ENCODE results near the gene SLC15A5. TPM values are rescaled to one million over a fixed set of nuclear protein-coding genes. Genes with fewer than 3 reads are reported as not detected.

SLC15A5 gene
- total RNA-seq, 1 donor, result not detected

DNA sequence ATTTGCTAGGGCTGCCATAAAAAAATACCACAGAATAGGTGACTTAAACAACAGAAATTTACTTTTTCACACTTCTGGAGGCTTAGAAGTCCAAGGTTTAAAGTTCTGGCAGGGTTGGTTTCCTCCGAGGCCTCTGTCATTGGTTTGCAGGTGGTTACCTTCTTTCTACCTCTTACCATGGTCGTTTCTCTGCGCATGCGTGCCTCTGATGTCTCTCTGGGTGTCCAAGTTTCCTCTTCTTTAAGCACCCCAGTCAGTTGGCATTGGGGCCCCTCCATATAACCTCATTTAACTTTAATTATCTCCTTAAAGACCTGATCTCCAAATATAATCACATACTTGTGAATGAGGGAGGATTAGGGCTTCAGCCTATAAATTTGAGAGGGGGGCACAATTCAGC lies 103.2 kb downstream of the SLC15A5 start:
- Histone ChIP-seq H3K4me3 (ENCODE audit: low read length) (no peak overlapping the region), H3K4me1 (ENCODE audit: insufficient read depth, low read length) (no peaks in the 10 kb centered on the region), H3K27me3 (ENCODE audit: insufficient read depth, low read length) (no peaks in the 10 kb centered on the region), H3K9me3 (ENCODE audit: low read depth, low read length) (no peaks in the 10 kb centered on the region)

DNA sequence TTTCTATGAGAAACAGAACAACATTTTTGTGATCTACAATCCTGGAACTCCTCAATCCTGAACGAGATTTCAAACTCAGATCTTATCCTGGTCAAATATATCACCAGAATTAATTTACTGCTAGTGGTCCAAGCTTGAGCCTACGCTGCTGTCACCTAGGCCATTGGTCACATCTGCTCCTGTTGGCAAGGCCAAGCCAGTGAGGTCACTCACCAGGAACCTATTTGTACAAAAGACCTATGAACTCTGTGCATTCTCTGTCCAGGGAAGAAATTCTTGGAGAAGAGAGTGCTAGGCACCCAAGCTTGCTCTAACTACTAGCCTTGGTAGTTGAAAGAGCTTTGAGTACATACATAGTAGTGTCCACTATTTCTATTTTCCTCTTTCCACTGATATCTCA lies 106.1 kb downstream of the SLC15A5 start:
- Histone ChIP-seq H3K4me1 (ENCODE audit: insufficient read depth, low read length) (no peaks in the 10 kb centered on the region), H3K9me3 (ENCODE audit: low read depth, low read length) (no peaks in the 10 kb centered on the region), H3K27me3 (ENCODE audit: insufficient read depth, low read length) (no peaks in the 10 kb centered on the region), H3K4me3 (ENCODE audit: low read length) (no peak overlapping the region)

DNA sequence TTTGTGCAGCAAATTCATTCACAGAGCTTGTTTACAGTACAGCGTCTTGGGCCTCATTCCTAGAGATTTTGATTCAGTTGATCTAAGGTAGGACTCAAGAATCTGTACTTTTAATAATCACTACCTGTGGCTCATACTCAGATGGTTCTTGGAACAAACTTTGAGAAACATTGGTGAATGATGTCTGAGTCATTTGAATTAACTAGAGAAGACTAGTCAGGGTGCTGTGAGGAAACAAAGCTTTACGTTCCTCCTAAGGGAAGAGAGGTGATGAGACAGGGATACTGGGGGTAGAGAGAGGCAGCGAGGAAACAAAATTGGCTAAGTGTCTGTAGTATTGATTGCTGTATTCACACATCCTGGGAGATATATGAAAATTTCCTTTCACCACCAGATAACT lies 109.4 kb downstream of the SLC15A5 start:
- Histone ChIP-seq H3K4me1 (ENCODE audit: insufficient read depth, low read length) (no peaks in the 10 kb centered on the region), H3K9me3 (ENCODE audit: low read depth, low read length) (no peaks in the 10 kb centered on the region), H3K27me3 (ENCODE audit: insufficient read depth, low read length) (no peaks in the 10 kb centered on the region), H3K4me3 (ENCODE audit: low read length) (no peak overlapping the region)

DNA sequence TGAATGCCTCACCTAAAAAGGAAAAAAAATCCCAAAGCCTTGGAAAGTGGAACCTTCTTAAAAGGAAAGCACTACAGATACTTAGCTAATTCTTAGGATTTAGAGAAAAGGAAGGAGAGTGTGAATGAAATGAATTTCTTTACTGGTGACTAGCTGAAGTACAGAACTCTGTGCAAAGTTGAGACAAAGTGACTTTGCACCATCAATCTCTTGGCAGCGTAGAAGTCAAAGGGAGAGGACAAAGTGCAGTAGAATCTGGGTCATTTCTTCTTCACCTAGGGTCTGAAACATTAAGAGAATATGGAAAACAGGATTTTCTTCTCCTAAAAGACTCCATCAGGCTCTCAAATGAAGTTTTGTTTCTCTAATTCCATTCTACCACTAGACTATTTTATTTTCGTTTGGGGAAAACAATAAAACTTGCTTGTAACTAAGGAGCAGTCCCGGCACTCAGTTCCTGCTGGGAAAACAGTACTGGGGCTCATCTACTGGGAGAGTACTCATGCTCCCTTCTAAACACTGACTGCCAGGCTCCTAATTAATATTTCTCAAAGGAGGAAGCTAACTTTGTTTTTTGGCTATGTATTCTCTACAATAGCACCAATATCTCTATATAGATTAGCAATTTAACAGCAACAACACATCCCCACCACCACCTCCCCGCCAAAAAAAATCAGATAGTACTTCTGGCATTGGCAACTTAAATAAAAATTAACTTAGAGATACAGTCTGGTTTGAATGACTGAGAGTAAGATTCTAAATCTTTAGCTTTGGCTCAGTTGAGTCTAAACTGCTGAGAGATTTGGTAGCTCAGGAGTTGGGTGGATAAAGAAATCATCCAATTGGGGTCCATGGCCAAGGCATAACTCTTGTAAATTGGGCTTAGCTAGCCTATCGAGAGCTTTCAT lies 110.7 kb downstream of the SLC15A5 start:
- Histone ChIP-seq H3K27me3 (ENCODE audit: insufficient read depth, low read length) (no peaks in the 10 kb centered on the region), H3K4me1 (ENCODE audit: insufficient read depth, low read length) (no peaks in the 10 kb centered on the region), H3K9me3 (ENCODE audit: low read depth, low read length) (no peaks in the 10 kb centered on the region), H3K4me3 (ENCODE audit: low read length) (no peak overlapping the region)

DNA sequence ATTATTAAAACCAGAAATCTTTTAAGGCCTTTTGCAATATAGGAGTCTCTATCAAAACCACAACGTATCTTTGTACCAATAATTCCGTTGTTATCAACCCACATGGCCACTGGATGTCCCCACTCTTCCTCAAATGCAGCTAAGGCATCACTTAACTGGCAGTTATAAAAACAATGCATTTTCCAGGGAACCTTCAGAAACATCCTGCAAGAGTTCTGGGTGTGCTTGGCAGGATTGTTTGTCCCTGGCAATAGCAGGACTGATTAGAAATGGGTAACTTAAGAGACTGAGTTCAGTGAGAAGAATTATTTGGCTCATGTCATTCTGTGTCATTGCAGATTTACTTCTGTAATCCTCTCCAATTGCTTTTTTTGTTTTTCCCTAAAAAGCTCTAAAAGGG lies 112.0 kb downstream of the SLC15A5 start:
- no peaks in the 10 kb centered on the region for H3K4me1 ChIP-seq (ENCODE audit: insufficient read depth, low read length)
- H3K27me3 ChIP-seq (ENCODE audit: insufficient read depth, low read length), result no peaks in the 10 kb centered on the region

DNA sequence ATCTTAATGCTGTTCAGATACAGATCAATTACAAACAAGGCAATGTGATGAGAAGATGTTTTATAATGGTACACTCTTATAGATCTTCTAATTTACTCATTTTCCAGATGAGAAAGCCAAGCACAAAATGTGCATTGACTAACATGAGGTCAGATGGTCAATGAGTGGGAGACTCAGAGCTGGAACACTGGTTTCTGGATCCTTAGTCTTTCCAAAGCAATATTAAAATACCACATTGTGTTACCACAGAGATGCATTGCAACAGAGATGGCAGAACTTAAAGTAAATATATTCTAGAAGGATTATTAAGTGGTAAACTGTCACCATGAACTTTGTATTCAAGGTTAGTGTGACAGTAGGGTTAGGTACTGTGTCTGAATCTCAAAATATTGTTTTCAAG lies 113.6 kb downstream of the SLC15A5 start:
- no peak overlapping the region for H3K4me3 ChIP-seq (ENCODE audit: low read length)
- H3K9me3 ChIP-seq (ENCODE audit: low read depth, low read length), result no peaks in the 10 kb centered on the region
- no peaks in the 10 kb centered on the region for H3K27me3 ChIP-seq (ENCODE audit: insufficient read depth, low read length)
- H3K4me1 ChIP-seq (ENCODE audit: insufficient read depth, low read length), result no peaks in the 10 kb centered on the region

More for the DNA sequence above, 112.0 kb downstream of the SLC15A5 start:
- H3K4me3 ChIP-seq (ENCODE audit: low read length), result no peak overlapping the region
- H3K9me3 ChIP-seq (ENCODE audit: low read depth, low read length), result no peaks in the 10 kb centered on the region

DNA sequence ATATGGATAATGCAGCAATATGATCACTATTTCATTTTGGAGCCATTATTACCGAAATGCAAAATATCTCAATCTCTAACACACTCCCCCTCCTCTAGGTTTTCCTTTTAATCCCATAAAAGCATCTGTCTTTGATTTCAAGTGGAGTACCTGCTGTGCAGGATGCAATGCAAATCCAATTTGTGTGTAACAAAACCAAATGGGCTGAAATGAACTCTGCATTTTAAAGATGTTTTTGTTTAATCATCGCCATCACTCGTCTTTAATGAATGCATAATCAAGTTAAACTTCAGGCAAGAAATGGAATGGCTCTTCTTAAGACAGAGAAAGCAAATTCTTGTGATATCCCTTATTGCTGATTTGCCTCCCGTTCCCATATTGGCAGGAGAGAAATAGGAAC lies 114.3 kb downstream of the SLC15A5 start:
- H3K27me3 ChIP-seq (ENCODE audit: insufficient read depth, low read length), result no peaks in the 10 kb centered on the region
- no peaks in the 10 kb centered on the region for H3K9me3 ChIP-seq (ENCODE audit: low read depth, low read length)
- H3K4me3 ChIP-seq (ENCODE audit: low read length), result no peak overlapping the region
- H3K4me1 ChIP-seq (ENCODE audit: insufficient read depth, low read length), result no peaks in the 10 kb centered on the region

DNA sequence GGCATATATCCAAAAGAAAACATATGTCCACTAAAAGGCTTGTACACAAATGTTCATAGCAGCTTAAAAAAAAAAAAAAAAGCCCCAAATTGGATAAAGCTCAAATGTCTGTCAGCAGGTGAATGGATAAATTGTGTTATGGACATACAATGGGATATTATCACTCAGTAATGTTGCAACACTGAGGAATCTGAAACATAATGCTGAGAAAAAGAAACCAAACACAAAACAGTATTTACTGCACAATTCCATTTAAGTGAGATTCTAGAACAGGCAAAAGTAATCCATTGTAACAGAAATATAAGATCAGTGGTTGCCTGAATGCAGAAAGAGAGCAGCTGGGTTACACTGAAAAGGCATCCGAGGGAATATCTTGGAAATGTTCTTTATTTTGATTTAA lies 117.9 kb downstream of the SLC15A5 start:
- no peaks in the 10 kb centered on the region for H3K27me3 ChIP-seq (ENCODE audit: insufficient read depth, low read length)
- H3K4me3 ChIP-seq (ENCODE audit: low read length), result no peak overlapping the region

DNA sequence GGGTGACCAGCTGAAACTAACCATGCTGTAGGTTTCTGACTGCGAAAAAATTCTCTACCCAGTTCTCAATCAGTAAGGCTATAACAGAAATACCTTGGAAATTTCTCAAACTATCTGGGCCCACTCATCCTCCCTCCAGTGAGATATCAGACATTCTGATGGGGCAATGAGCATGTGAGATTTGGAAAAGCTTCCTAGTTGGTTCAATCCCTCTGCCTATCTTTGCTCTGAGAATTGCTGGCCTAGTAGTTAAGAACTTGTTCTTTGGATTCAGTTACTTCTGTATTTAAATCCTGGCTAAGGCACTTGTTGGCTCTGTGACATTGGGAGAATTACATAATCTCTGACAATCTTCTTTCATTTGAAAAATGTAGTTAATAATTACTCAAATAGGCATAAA lies 119.4 kb downstream of the SLC15A5 start:
- Histone ChIP-seq H3K27me3 (ENCODE audit: insufficient read depth, low read length) (no peaks in the 10 kb centered on the region), H3K4me1 (ENCODE audit: insufficient read depth, low read length) (no peaks in the 10 kb centered on the region), H3K9me3 (ENCODE audit: low read depth, low read length) (no peaks in the 10 kb centered on the region), H3K4me3 (ENCODE audit: low read length) (no peak overlapping the region)

More for the DNA sequence above, 117.9 kb downstream of the SLC15A5 start:
- no peaks in the 10 kb centered on the region for H3K9me3 ChIP-seq (ENCODE audit: low read depth, low read length)
- no peaks in the 10 kb centered on the region for H3K4me1 ChIP-seq (ENCODE audit: insufficient read depth, low read length)

DNA sequence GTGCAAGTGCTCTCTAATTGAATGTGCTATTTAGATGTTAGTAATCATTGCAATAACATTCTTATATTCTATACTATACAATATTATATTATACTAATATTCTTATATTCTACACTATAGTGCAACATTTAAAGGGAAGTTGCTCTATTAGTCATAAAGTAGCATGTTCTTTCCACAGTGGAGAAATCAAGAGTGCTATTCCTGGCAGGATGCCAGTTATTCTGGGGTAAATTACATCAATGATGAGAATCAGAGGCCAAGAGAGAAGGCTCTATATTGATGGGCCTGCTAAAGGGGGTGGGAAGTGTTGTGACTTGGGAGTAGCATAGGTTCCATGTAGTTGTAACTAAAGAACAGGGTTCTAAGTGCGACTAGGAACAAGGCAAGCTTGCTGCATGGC lies 121.5 kb downstream of the SLC15A5 start:
- peaks cover 2% of the 10 kb centered on the region for H3K4me1 ChIP-seq (ENCODE audit: insufficient read depth, low read length)
- no peaks in the 10 kb centered on the region for H3K9me3 ChIP-seq (ENCODE audit: low read depth, low read length)
- no peak overlapping the region for H3K4me3 ChIP-seq (ENCODE audit: low read length)
- H3K27me3 ChIP-seq (ENCODE audit: insufficient read depth, low read length), result no peaks in the 10 kb centered on the region

DNA sequence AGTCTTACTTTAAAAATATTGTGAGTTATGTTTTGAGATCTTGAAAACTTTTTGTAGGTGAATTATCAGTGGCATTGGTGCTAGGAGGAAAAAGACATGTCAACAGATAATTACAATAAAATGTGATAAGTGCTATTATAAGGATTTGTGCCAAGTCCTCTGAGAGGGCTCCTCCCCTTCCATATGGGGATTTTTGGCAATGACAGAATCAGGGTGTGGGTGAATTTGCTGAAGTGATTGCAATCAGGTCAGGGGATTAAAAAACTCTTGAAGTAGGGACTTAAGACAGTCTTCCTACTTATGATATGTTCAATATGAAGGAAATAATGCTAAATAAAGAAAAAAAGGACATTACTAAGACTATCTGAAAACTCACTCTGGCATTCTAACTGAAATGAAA lies 122.5 kb downstream of the SLC15A5 start:
- no peaks in the 10 kb centered on the region for H3K27me3 ChIP-seq (ENCODE audit: insufficient read depth, low read length)
- H3K9me3 ChIP-seq (ENCODE audit: low read depth, low read length), result no peaks in the 10 kb centered on the region
- H3K4me3 ChIP-seq (ENCODE audit: low read length), result no peak overlapping the region
- H3K4me1 ChIP-seq (ENCODE audit: insufficient read depth, low read length), result peaks cover 9% of the 10 kb centered on the region

DNA sequence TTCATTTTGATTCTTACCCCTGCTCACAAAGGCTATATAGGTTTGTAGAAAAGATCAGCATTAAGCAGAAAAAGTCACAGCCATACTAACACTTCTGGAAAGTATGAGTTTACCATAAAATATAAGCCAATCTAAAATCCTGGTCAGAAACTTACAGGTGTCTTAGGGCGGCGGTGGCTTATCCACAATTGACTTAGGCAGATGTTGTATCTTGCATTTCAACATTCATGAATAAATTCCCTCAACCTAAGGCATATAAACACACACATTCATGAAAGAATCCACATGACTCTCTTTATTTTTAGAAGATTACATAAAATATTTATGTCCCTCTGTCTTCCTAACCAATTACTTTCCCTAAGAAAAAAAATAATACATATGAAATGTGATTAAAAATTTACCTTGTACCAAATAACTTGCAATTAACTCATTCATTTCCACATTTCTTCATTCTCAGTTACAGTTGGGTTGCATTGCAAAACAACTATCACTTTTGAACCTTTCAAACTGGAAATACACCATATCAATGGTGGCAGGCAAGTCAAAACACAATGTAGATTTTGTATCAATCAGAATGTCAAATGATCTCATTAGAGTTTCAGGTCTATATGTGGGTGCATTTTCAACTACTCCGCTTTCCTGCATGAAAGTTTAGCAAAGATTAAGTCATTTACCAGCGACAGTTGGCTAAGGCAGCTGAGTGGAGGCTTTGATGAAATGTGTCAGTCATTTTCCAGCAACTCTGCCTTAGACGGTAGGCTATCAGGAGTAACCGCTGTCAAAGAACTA lies 124.4 kb downstream of the SLC15A5 start:
- H3K4me1 ChIP-seq (ENCODE audit: insufficient read depth, low read length), result peaks cover 23% of the 10 kb centered on the region
- no peaks in the 10 kb centered on the region for H3K27me3 ChIP-seq (ENCODE audit: insufficient read depth, low read length)
- H3K9me3 ChIP-seq (ENCODE audit: low read depth, low read length), result no peaks in the 10 kb centered on the region
- no peak overlapping the region for H3K4me3 ChIP-seq (ENCODE audit: low read length)

DNA sequence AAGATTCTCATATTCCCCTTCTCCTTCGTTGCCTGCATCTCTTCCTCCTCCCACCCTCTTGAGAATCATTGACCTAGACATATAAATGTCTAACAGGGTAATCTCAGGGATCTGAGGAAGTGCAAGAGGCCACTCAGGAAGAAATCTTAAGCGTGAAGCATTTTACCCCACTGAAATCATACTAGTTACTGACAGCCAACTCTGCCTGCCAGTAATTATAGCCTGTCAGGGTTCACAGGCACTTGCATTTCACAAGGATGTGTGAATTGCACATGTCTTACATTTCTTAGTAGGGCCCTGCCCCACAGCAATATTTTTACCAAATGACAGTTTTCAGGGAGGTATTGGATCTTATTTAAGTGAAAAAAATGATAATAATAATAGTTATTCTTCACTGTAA lies 127.2 kb downstream of the SLC15A5 start:
- Histone ChIP-seq H3K27me3 (ENCODE audit: insufficient read depth, low read length) (no peaks in the 10 kb centered on the region), H3K4me1 (ENCODE audit: insufficient read depth, low read length) (peaks cover 23% of the 10 kb centered on the region), H3K9me3 (ENCODE audit: low read depth, low read length) (no peaks in the 10 kb centered on the region), H3K4me3 (ENCODE audit: low read length) (no peak overlapping the region)

DNA sequence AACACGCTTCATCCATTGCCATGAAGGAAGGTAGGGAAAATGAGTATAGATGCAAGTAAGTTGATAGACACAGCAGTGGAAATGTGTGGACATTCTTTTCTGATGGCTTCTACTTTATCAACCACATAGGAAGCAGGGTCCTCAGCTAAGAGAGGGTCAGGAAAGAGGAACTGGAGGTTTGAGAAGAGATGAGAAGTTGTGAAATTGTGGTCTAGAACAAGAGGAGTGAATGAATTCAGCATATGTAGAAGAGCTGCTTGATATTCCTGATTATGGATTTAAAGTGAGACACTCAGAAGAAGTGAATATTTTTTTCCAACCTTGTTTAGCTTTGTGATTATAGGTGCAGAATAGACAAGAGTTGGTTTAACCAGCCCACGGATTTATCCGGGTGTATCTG lies 128.5 kb downstream of the SLC15A5 start:
- Histone ChIP-seq H3K4me1 (ENCODE audit: insufficient read depth, low read length) (peaks cover 23% of the 10 kb centered on the region), H3K27me3 (ENCODE audit: insufficient read depth, low read length) (no peaks in the 10 kb centered on the region), H3K4me3 (ENCODE audit: low read length) (no peak overlapping the region), H3K9me3 (ENCODE audit: low read depth, low read length) (no peaks in the 10 kb centered on the region)
